CD4-positive, alpha-beta T cell (primary cell): ENCODE data around the gene CUEDC1. TPM values are rescaled to one million over a fixed set of nuclear protein-coding genes. Genes with fewer than 3 reads are reported as not detected.
A peak's percentile ranks its signal among the peaks of the same experiment; 100 is the strongest.

Experiments used
- ATAC-seq: fragments of 200-7000 bp; cut with Tn5 transposase; one replicate; pipeline ENCODE4 v1.10.0; 2022; ENCODE audit warnings: mild to moderate bottlenecking; ENCODE audit not compliant: poor library complexity
- CTCF ChIA-PET: fragments of 350-600 bp; sonication (Branson Sonifier 250); formaldehyde crosslinking; loops from one replicate; lab custom pipeline; 2021; ENCODE audit warnings: antibody characterized with exemption, inconsistent platforms; lab: Charles Lee
- POLR2A ChIA-PET: fragments of 350-600 bp; sonication (Branson Sonifier 250); formaldehyde crosslinking; loops from one replicate; lab custom pipeline; 2021; ENCODE audit warnings: antibody characterized with exemption, inconsistent platforms; lab: Charles Lee
- DNase-seq, 14 experiments: peaks; one replicate each; pipeline ENCODE4 v3.0.0-alpha.2; 2013 to 2020; ENCODE audit warnings: mixed read lengths in 2 of 14
- H3K27ac ChIP-seq, 2 donors: one replicate each; pipeline versions ENCODE4 v1.5.1 to v1.7.0; 2013; ENCODE audit warnings: low read length in 2 of 2, low read depth in 1 of 2, mild to moderate bottlenecking in 1 of 2
- H3K27me3 ChIP-seq, 2 experiments: 1 replicate in 1 of 2; 2 replicates in 1 of 2; pipeline versions ENCODE4 v1.6.1 to v1.7.0; 2013; ENCODE audit warnings: low read length in 2 of 2, control low read depth in 1 of 2, mild to moderate bottlenecking in 1 of 2, moderate library complexity in 1 of 2; ENCODE audit not compliant: insufficient read depth in 2 of 2, control insufficient read depth in 1 of 2
- H3K36me3 ChIP-seq: one replicate; pipeline ENCODE4 v1.6.1; 2013; ENCODE audit warnings: low read length, control low read depth; ENCODE audit not compliant: insufficient read depth
- H3K4me1 ChIP-seq: one replicate; pipeline ENCODE4 v1.6.1; 2013; ENCODE audit warnings: low read length, control low read depth; ENCODE audit not compliant: insufficient read depth
- H3K4me3 ChIP-seq: one replicate; pipeline ENCODE4 v1.5.1; 2013; ENCODE audit warnings: mild to moderate bottlenecking, low read length, moderate library complexity
- H3K9me3 ChIP-seq, 2 experiments: 1 replicate in 1 of 2; 2 replicates in 1 of 2; pipeline versions ENCODE4 v1.6.1 to v1.7.0; 2013; ENCODE audit warnings: low read length in 2 of 2, mild to moderate bottlenecking in 2 of 2, control low read depth in 1 of 2, moderate library complexity in 1 of 2; ENCODE audit not compliant: control insufficient read depth in 1 of 2, insufficient read depth in 1 of 2
- H3K27ac Mint-ChIP-seq: one replicate; pipeline ENCODE4 v1.8.0; 2020; ENCODE audit warnings: mixed read lengths
- H3K27me3 Mint-ChIP-seq: one replicate; pipeline ENCODE4 v1.8.0; 2021; ENCODE audit warnings: mixed read lengths
- H3K36me3 Mint-ChIP-seq: one replicate; pipeline ENCODE4 v1.8.0; 2021; ENCODE audit warnings: low read depth, mixed read lengths
- H3K4me1 Mint-ChIP-seq: one replicate; pipeline ENCODE4 v1.8.0; 2021; ENCODE audit warnings: low read depth, mixed read lengths
- H3K4me3 Mint-ChIP-seq: one replicate; pipeline ENCODE4 v1.8.0; 2020; ENCODE audit warnings: mild to moderate bottlenecking, mixed read lengths
- H3K9me3 Mint-ChIP-seq: one replicate; pipeline ENCODE4 v1.8.0; 2020; ENCODE audit warnings: mixed read lengths
- intact Hi-C, 2 experiments: fragments of 100-400 bp; cut with DNase I in 1 of 2; cut with micrococcal nuclease in 1 of 2; formaldehyde crosslinking; loops; one replicate each; pipeline versions ENCODE4 v1.15.1 to v1.9.0; 2023 to 2025; cut with DNase I, micrococcal nuclease
- total RNA-seq, 174 experiments: library from RNA in 2 of 174; stranded (reverse) in 2 of 174; gene quantifications; one replicate each; pipeline ENCODE4 v1.2.3 and lab custom pipeline; 2021 to 2026
- TF ChIP-seq, protein P1 (sequence below): fragments of 200-600 bp; IDR thresholded peaks from one replicate; pipeline ENCODE4 v1.8.0; 2022; ENCODE audit warnings: antibody characterized with exemption, mild to moderate bottlenecking

CUEDC1 gene
- total RNA-seq, 2 experiments from 2014 or later = 0.41 to 1.0 TPM

DNA sequence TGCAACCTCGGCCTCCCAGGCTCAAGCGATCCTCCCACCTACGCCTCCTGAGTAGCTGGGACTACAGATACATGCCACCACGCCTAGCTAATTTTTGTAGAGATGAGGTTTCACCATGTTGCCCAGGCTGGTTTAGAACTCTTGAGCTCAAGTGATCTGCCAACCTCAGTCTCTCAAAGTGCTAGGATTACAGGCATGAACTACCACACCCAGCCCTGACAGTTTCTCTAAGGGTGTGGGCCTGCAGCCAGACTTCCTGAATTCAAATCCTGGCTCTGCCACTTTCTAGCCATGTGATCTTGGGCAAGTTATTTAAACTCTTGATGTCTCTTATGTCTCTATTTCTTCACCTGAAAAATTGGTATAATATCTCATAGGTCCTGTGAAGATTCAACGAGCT lies 5.6 kb downstream of the CUEDC1 start:
- H3K27me3 ChIP-seq = peaks cover 2 to 6% of the 10 kb centered on the region in 2 experiments
- ATAC-seq = no peak
- H3K27ac ChIP-seq = no peak overlapping the region
- ChIA-PET POLR2A (no interaction called here), CTCF (interaction anchor here (0.6 kb wide), 1 partner anchor 14 kb away, joined by 3 read pairs; no protein-coding TSS in a partner anchor)
- intact Hi-C loops = loop anchor here in 1 of 2 experiments (5.0 kb wide), 1 partner anchor 38 kb away; the partner anchor contains the start of gene VEZF1
- TF ChIP-seq, protein P1, sequence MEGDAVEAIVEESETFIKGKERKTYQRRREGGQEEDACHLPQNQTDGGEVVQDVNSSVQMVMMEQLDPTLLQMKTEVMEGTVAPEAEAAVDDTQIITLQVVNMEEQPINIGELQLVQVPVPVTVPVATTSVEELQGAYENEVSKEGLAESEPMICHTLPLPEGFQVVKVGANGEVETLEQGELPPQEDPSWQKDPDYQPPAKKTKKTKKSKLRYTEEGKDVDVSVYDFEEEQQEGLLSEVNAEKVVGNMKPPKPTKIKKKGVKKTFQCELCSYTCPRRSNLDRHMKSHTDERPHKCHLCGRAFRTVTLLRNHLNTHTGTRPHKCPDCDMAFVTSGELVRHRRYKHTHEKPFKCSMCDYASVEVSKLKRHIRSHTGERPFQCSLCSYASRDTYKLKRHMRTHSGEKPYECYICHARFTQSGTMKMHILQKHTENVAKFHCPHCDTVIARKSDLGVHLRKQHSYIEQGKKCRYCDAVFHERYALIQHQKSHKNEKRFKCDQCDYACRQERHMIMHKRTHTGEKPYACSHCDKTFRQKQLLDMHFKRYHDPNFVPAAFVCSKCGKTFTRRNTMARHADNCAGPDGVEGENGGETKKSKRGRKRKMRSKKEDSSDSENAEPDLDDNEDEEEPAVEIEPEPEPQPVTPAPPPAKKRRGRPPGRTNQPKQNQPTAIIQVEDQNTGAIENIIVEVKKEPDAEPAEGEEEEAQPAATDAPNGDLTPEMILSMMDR = no peak
- DNase-seq = no peak
- Mint-ChIP-seq H3K27ac (no peak overlapping the region), H3K4me3 (no peak overlapping the region), H3K36me3 (no peaks in the 10 kb centered on the region), H3K4me1 (peaks cover 37% of the 10 kb centered on the region), H3K9me3 (no peaks in the 10 kb centered on the region), H3K27me3 (peaks cover 13% of the 10 kb centered on the region)
- peaks cover 38% of the 10 kb centered on the region for H3K4me1 ChIP-seq
- no peaks in the 10 kb centered on the region for H3K36me3 ChIP-seq
- no peaks in the 10 kb centered on the region for H3K9me3 ChIP-seq
- no peak overlapping the region for H3K4me3 ChIP-seq

DNA sequence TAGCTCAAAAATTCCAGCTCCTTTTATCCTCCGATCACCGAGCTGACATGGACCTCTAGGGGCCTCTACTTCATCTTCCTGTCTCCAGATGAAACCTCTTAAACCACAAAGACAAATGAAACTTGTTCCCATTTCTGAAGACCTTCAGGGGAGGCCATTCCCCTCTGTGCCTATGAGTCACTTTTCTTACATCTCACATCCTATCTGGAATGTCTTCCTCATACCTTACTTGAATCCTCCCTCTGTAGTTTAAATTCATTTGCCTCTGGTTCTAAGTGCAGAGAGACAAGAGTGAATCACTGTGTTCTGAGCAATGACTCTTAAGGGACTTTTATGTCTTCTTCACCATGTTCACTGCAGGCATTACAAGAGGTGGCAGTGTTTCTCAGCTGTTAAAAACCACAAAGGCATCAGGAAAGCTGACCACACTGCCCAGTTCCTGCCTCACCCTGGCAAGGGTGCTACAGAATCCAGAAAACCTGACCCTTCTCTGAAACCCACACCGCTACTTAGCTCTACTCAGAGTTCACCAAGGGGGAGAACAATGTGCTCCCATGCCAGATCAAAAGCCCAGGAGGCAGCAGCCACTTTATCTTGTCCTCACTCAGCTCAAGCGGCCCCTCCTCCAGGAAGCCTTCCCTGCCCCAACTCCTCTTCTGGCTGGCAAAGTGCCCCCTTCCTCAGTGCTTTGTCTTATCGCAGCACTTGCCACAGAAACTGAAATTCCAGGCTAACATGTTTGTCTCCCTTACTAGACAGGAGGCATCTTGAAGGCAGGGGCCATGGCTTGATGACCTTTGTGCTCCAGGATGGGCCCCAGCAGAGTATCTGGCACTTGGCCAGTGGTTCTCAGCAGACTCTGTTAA lies 6.4 kb downstream of the CUEDC1 start:
- H3K9me3 Mint-ChIP-seq = no peaks in the 10 kb centered on the region
- CTCF ChIA-PET = no interaction called here
- Histone ChIP-seq H3K4me3 (no peak overlapping the region), H3K36me3 (no peaks in the 10 kb centered on the region), H3K27ac (no peak overlapping the region), H3K9me3 (no peaks in the 10 kb centered on the region), H3K4me1 (peaks cover 33% of the 10 kb centered on the region), H3K27me3 (no peaks in the 10 kb centered on the region)
- no peak overlapping the region for H3K27ac Mint-ChIP-seq
- DNase-seq = peak in 2 of 14 experiments; percentile 53 to 62
- H3K4me1 Mint-ChIP-seq = peaks cover 37% of the 10 kb centered on the region
- intact Hi-C loops = no loop called here
- POLR2A ChIA-PET = interaction anchor here (0.8 to 1.3 kb wide), 2 partner anchors 10 to 58 kb away, joined by 3 to 4 read pairs; partner anchors contain the start of gene SRSF1
- peaks cover 8% of the 10 kb centered on the region for H3K27me3 Mint-ChIP-seq
- ATAC-seq = no peak
- peak overlapping the region; percentile 26 for H3K4me3 Mint-ChIP-seq
- no peaks in the 10 kb centered on the region for H3K36me3 Mint-ChIP-seq
- TF ChIP-seq, protein P1 = no peak

DNA sequence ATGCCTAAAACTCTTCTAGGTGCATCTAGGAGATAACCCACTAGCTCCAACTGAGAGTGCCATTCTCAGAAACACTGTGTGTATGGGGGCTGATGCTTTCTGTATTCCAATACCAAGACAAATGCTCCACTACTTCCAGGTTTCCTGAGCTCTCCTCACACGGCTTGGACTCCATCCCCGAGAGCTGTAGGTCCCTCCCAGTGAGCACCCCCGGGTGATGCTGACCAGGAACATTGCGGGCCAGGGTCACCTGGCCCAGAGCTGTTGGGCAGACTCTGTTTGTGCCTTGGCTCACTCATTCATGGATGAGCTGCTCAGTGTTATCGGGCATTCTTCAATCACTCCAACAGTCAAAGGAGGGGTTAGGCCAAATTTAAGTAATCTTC lies 7.0 kb downstream of the CUEDC1 start:
- Histone ChIP-seq H3K4me3 (no peak overlapping the region), H3K9me3 (no peaks in the 10 kb centered on the region), H3K4me1 (peaks cover 33% of the 10 kb centered on the region), H3K36me3 (no peaks in the 10 kb centered on the region), H3K27me3 (no peaks in the 10 kb centered on the region), H3K27ac (no peak overlapping the region)
- Mint-ChIP-seq H3K4me3 (peak overlapping the region; percentile 26), H3K9me3 (no peaks in the 10 kb centered on the region), H3K27ac (no peak overlapping the region), H3K27me3 (peaks cover 4% of the 10 kb centered on the region), H3K36me3 (no peaks in the 10 kb centered on the region), H3K4me1 (peaks cover 36% of the 10 kb centered on the region)
- DNase-seq = no peak
- ATAC-seq = no peak
- POLR2A ChIA-PET = interaction anchor here (0.8 to 1.9 kb wide), 4 partner anchors 8 to 59 kb away, joined by 3 to 12 read pairs (median 4); partner anchors contain the start of genes CUEDC1 and SRSF1
- intact Hi-C loops = no loop called here
- CTCF ChIA-PET = no interaction called here
- TF ChIP-seq, protein P1 = no peak
